HG02981 (cell line): Measurements from ENCODE around the gene ATP6V1C2.
A peak's percentile ranks its signal among the peaks of the same experiment; 100 is the strongest.
"Not testable (repeated sequence)": the region's sequence is repeated elsewhere in the genome, so short reads cannot be mapped to it uniquely, and the experiment has no call there.

Experiments used
- ATAC-seq: cut with Tn5 transposase; IDR thresholded peaks from one replicate; pipeline ENCODE4 v1.9.1; 2021; ENCODE audit warnings: mild to moderate bottlenecking, moderate library complexity; ENCODE audit not compliant: unreplicated experiment

ATP6V1C2 gene

GRCh38 chr2:10783421-10783820 is 62.0 kb downstream of the ATP6V1C2 start:
- no peak for ATAC-seq

- no peak for ATAC-seq
Measured at GRCh38 chr2:10784719-10785118, 63.3 kb downstream of the ATP6V1C2 start.

- ATAC-seq: no peak
Measured at GRCh38 chr2:10785260-10785659, 63.8 kb downstream of the ATP6V1C2 start.

- no peak for ATAC-seq
Measured at GRCh38 chr2:10786240-10786982, 65.0 kb downstream of the ATP6V1C2 start.

- ATAC-seq: no peak
Measured at GRCh38 chr2:10787176-10787968, 65.9 kb downstream of the ATP6V1C2 start.

- ATAC-seq: no peak
Measured at GRCh38 chr2:10788855-10789254, 67.4 kb downstream of the ATP6V1C2 start.

GRCh38 chr2:10790228-10790973 is 69.0 kb downstream of the ATP6V1C2 start:
- peak; percentile 79 for ATAC-seq

- ATAC-seq: peak; percentile 34
Measured at GRCh38 chr2:10792001-10792634, 70.7 kb downstream of the ATP6V1C2 start.

- no peak for ATAC-seq
Measured at GRCh38 chr2:10792660-10793400, 71.4 kb downstream of the ATP6V1C2 start.

- ATAC-seq: no peak
Measured at GRCh38 chr2:10793816-10794215, 72.4 kb downstream of the ATP6V1C2 start.

GRCh38 chr2:10794876-10795275 is 73.4 kb downstream of the ATP6V1C2 start:
- ATAC-seq: no peak

GRCh38 chr2:10795508-10796046 is 74.1 kb downstream of the ATP6V1C2 start:
- ATAC-seq: no peak

GRCh38 chr2:10796703-10797102 is 75.3 kb downstream of the ATP6V1C2 start:
- ATAC-seq: no peak

- ATAC-seq: no peak
Measured at GRCh38 chr2:10798783-10799182, 77.4 kb downstream of the ATP6V1C2 start.

GRCh38 chr2:10800163-10800562 is 78.7 kb downstream of the ATP6V1C2 start:
- no peak for ATAC-seq

GRCh38 chr2:10802657-10803056 is 81.2 kb downstream of the ATP6V1C2 start:
- ATAC-seq: no peak

- ATAC-seq: not testable (repeated sequence)
Measured at GRCh38 chr2:10805990-10806389, 84.6 kb downstream of the ATP6V1C2 start.

- no peak for ATAC-seq
Measured at GRCh38 chr2:10806543-10806942, 85.1 kb downstream of the ATP6V1C2 start.

GRCh38 chr2:10810202-10811161 is 89.1 kb downstream of the ATP6V1C2 start:
- peak; percentile 37 for ATAC-seq
